H1 (cell line): ENCODE measurements around the gene WWP2. TPM values are rescaled to one million over a fixed set of nuclear protein-coding genes. Genes with fewer than 3 reads are reported as not detected.

ENCODE experiments used
- CTCF ChIA-PET: fragments of 300-600 bp; sonication (Branson Sonifier 250); formaldehyde crosslinking; loops from one replicate; lab custom pipeline; 2021; ENCODE audit not compliant: partially characterized antibody; lab: Charles Lee
- POLR2A ChIA-PET: fragments of 300-600 bp; sonication (Branson Sonifier 250); formaldehyde crosslinking; loops from one replicate; lab custom pipeline; 2021; ENCODE audit warnings: inconsistent platforms; ENCODE audit not compliant: partially characterized antibody; lab: Charles Lee
- DNase-seq, 2 experiments: peaks; one replicate each; pipeline versions ENCODE4 v3.0.0 to v3.0.0-alpha.2; 2010 to 2022; ENCODE audit warnings: low spot score in 2 of 2, low read depth in 1 of 2, mixed read lengths in 1 of 2
- FAIRE-seq: peaks from 2 replicates; lab custom pipeline; 2011; peaks lifted over from hg19 to GRCh38; lab: Jason Lieb, UNC
- H2AFZ ChIP-seq: 2 replicates; pipeline ENCODE4 v1.8.1; 2012; ENCODE audit warnings: low read length, inconsistent platforms
- H2AK5ac ChIP-seq: 2 replicates; pipeline ENCODE4 v1.6.1; 2013; ENCODE audit warnings: low read depth, low read length
- H2BK120ac ChIP-seq: replicated peaks from 2 replicates; pipeline ENCODE3; 2013; ENCODE audit warnings: low read depth, low read length, inconsistent platforms
- H2BK12ac ChIP-seq: 2 replicates; pipeline ENCODE4 v1.6.1; 2013; ENCODE audit warnings: low read depth, low read length
- H2BK15ac ChIP-seq: 2 replicates; pipeline ENCODE4 v1.6.1; 2013; ENCODE audit warnings: low read length
- H2BK20ac ChIP-seq: 2 replicates; pipeline ENCODE4 v1.6.1; 2013; ENCODE audit warnings: low read length
- H2BK5ac ChIP-seq: 2 replicates; pipeline ENCODE4 v1.6.1; 2013; ENCODE audit warnings: low read depth, low read length
- H3K14ac ChIP-seq: 2 replicates; pipeline ENCODE4 v1.6.1; 2013; ENCODE audit warnings: inconsistent platforms; ENCODE audit not compliant: insufficient read length
- H3K18ac ChIP-seq: 2 replicates; pipeline ENCODE4 v1.6.1; 2013; ENCODE audit warnings: low read length; ENCODE audit errors: extremely low read depth
- H3K23ac ChIP-seq: 2 replicates; pipeline ENCODE4 v1.6.1; 2013; ENCODE audit warnings: inconsistent platforms; ENCODE audit not compliant: insufficient read length
- H3K23me2 ChIP-seq: 2 replicates; pipeline ENCODE4 v1.6.1; 2013; ENCODE audit warnings: low read depth, low read length
- H3K27ac ChIP-seq: 2 replicates; pipeline ENCODE4 v1.6.1; 2011; ENCODE audit warnings: low read depth, low read length, inconsistent platforms
- H3K27me3 ChIP-seq, 4 experiments: replicated peaks in 1 of 4; 1 replicate in 1 of 4; 2 replicates in 3 of 4; pipeline versions ENCODE4 v1.6.1 to v1.8.1; 2011 to 2013; ENCODE audit warnings: low read length in 3 of 4, mild to moderate bottlenecking in 3 of 4, inconsistent platforms in 2 of 4, mixed read lengths in 2 of 4, moderate library complexity in 1 of 4; ENCODE audit not compliant: control insufficient read depth in 3 of 4, insufficient read depth in 3 of 4; ENCODE audit errors: extremely low read depth in 1 of 4
- H3K36me3 ChIP-seq, 4 experiments: 2 replicates each; pipeline versions ENCODE4 v1.6.1 to v1.8.1; 2011 to 2013; ENCODE audit warnings: mild to moderate bottlenecking in 4 of 4, low read length in 3 of 4, moderate library complexity in 2 of 4, control low read depth in 1 of 4, inconsistent platforms in 1 of 4; ENCODE audit not compliant: insufficient read depth in 4 of 4, control insufficient read depth in 2 of 4
- H3K4ac ChIP-seq: replicated peaks from 2 replicates; pipeline ENCODE3; 2013; ENCODE audit warnings: low read length, low read depth, mixed read lengths, inconsistent platforms; ENCODE audit not compliant: insufficient read length
- H3K4me1 ChIP-seq, 4 experiments: replicated peaks in 1 of 4; 1 replicate in 1 of 4; 2 replicates in 3 of 4; pipeline versions ENCODE4 v1.6.1 to v1.8.1; 2011 to 2013; ENCODE audit warnings: low read length in 3 of 4, inconsistent platforms in 2 of 4, mixed read lengths in 1 of 4; ENCODE audit not compliant: insufficient read depth in 4 of 4, control insufficient read depth in 3 of 4
- H3K4me2 ChIP-seq, 2 experiments: 2 replicates each; pipeline versions ENCODE4 v1.6.1 to v1.8.1; 2011 to 2013; ENCODE audit warnings: low read depth in 2 of 2, low read length in 2 of 2, control low read depth in 1 of 2, inconsistent platforms in 1 of 2, mild to moderate bottlenecking in 1 of 2; ENCODE audit not compliant: insufficient read depth in 1 of 2
- H3K4me3 ChIP-seq, 4 experiments: fragments of 200-600, 300-600 bp in 1 of 4; sonication (generic), shearing (Covaris generic), sonication (Bioruptor Twin) in 1 of 4; 2 replicates each; pipeline versions ENCODE4 v1.5.1 to v1.8.1; 2011 to 2016; ENCODE audit warnings: low read length in 4 of 4, low read depth in 3 of 4, control low read depth in 2 of 4, inconsistent platforms in 2 of 4, mild to moderate bottlenecking in 2 of 4, mixed read lengths in 1 of 4, moderate library complexity in 1 of 4; ENCODE audit not compliant: insufficient read depth in 2 of 4; ENCODE audit errors: extremely low read depth in 1 of 4
- H3K56ac ChIP-seq: replicated peaks from 2 replicates; pipeline ENCODE3; 2013; ENCODE audit warnings: low read depth, mild to moderate bottlenecking, mixed read lengths, low read length, inconsistent platforms; ENCODE audit not compliant: insufficient read length
- H3K79me1 ChIP-seq: 2 replicates; pipeline ENCODE4 v1.6.1; 2013; ENCODE audit warnings: low read depth, low read length, control low read depth
- H3K79me2 ChIP-seq, 2 experiments: 2 replicates each; pipeline versions ENCODE4 v1.6.1 to v1.8.1; 2012 to 2013; ENCODE audit warnings: low read length in 2 of 2, mild to moderate bottlenecking in 2 of 2, inconsistent platforms in 1 of 2; ENCODE audit not compliant: insufficient read depth in 2 of 2, control insufficient read depth in 1 of 2
- H3K9ac ChIP-seq, 4 experiments: replicated peaks in 1 of 4; 1 replicate in 1 of 4; 2 replicates in 3 of 4; pipeline versions ENCODE4 v1.6.1 to v1.8.1; 2011 to 2013; ENCODE audit warnings: low read depth in 3 of 4, low read length in 3 of 4, control low read depth in 2 of 4, mild to moderate bottlenecking in 2 of 4, moderate library complexity in 2 of 4, inconsistent platforms in 1 of 4; ENCODE audit errors: extremely low read depth in 1 of 4
- H3K9me3 ChIP-seq, 2 experiments: 2 replicates each; pipeline versions ENCODE4 v1.6.1 to v1.8.1; 2012 to 2013; ENCODE audit warnings: mild to moderate bottlenecking in 2 of 2, moderate library complexity in 2 of 2, control low read depth in 1 of 2, inconsistent platforms in 1 of 2, low read depth in 1 of 2, low read length in 1 of 2, mixed read lengths in 1 of 2; ENCODE audit not compliant: insufficient read depth in 2 of 2
- H4K20me1 ChIP-seq, 2 experiments: replicated peaks in 1 of 2; 2 replicates each; pipeline versions ENCODE3 to v1.8.1; 2011 to 2013; ENCODE audit warnings: inconsistent platforms in 2 of 2, low read length in 2 of 2, mild to moderate bottlenecking in 1 of 2; ENCODE audit not compliant: insufficient read depth in 2 of 2, control insufficient read depth in 1 of 2
- H4K5ac ChIP-seq: 2 replicates; pipeline ENCODE4 v1.6.1; 2013; ENCODE audit warnings: low read length, low read depth, mixed read lengths, inconsistent platforms; ENCODE audit not compliant: insufficient read length
- H4K8ac ChIP-seq: 2 replicates; pipeline ENCODE4 v1.8.0; 2013; ENCODE audit warnings: mild to moderate bottlenecking, moderate library complexity, low read length, inconsistent platforms; ENCODE audit not compliant: insufficient read depth; ENCODE audit errors: extremely low read depth
- H4K91ac ChIP-seq: replicated peaks from 2 replicates; pipeline ENCODE3; 2013; ENCODE audit warnings: low read length, mixed read lengths, inconsistent platforms; ENCODE audit not compliant: insufficient read length
- BCL11A ChIP-seq, 2 experiments: IDR thresholded peaks; one replicate each; pipeline ENCODE4 v1.6.1; 2011; ENCODE audit warnings: low read depth in 2 of 2, low read length in 2 of 2, mild to moderate bottlenecking in 2 of 2
- FOSL1 ChIP-seq: IDR thresholded peaks from 2 replicates; pipeline ENCODE4 v1.6.1; 2011; ENCODE audit warnings: mild to moderate bottlenecking, low read depth, low read length, moderate library complexity; ENCODE audit not compliant: insufficient read depth
- HDAC2 ChIP-seq, 2 experiments: fragments of 300-600 bp in 1 of 2; sonication (generic) in 1 of 2; IDR thresholded peaks; 2 replicates each; pipeline ENCODE4 v1.6.1; 2011 to 2012; ENCODE audit warnings: low read depth in 2 of 2, low read length in 2 of 2, mild to moderate bottlenecking in 2 of 2, moderate library complexity in 2 of 2, borderline replicate concordance in 1 of 2, inconsistent platforms in 1 of 2
- NANOG ChIP-seq: IDR thresholded peaks from 2 replicates; pipeline ENCODE4 v1.6.1; 2011; ENCODE audit warnings: low read length, low read depth, mild to moderate bottlenecking, inconsistent platforms; ENCODE audit not compliant: insufficient read depth, poor library complexity, severe bottlenecking
- WGBS, 2 experiments: shearing (Covaris generic) in 1 of 2; methylation state at CpG; one replicate each; pipeline versions ENCODE4 v1.1.6 to v1.1.7; 2013 to 2015; ENCODE audit warnings: low lambda C conversion rate in 2 of 2, mixed read lengths in 2 of 2, inconsistent platforms in 1 of 2, low coverage in 1 of 2, missing lambda C conversion rate in 1 of 2; ENCODE audit not compliant: insufficient replicate concordance in 2 of 2, insufficient coverage in 1 of 2, insufficient read length in 1 of 2; ENCODE audit errors: extremely low coverage in 1 of 2, missing lambda C conversion rate in 1 of 2; 5-methylcytosine and 5-hydroxymethylcytosine counted together
- polyA plus RNA-seq, 7 experiments: library from polyadenylated mRNA; depleted of rRNA in 3 of 7; stranded (reverse) in 5 of 7; unstranded in 2 of 7; fragments of >200 nt in 5 of 7; fragments of 200-250 nt in 2 of 7; gene quantifications; 1 replicate in 5 of 7; 2 replicates in 1 of 7; 4 replicates in 1 of 7; pipeline versions ENCODE4 v1.2.1 to v1.2.3, GENCODE V29; 2011 to 2013; ENCODE audit warnings: missing spikeins in 2 of 7, mixed read lengths in 2 of 7
- total RNA-seq: library from RNA; stranded (reverse); fragmentation: NEBNext Ultra II Directional; extraction: Animal tissue kit (Norgen Biotek cat#: 25700); gene quantifications from 2 replicates; pipeline ENCODE4 v1.2.1, GENCODE V29; 2021

Gene WWP2
- total and polyA plus RNA-seq, 2 of the 8 experiments (the other 6 are each of a cell fraction or from before 2014, with no cell fraction given), result 14.1 to 42.2 TPM

DNA sequence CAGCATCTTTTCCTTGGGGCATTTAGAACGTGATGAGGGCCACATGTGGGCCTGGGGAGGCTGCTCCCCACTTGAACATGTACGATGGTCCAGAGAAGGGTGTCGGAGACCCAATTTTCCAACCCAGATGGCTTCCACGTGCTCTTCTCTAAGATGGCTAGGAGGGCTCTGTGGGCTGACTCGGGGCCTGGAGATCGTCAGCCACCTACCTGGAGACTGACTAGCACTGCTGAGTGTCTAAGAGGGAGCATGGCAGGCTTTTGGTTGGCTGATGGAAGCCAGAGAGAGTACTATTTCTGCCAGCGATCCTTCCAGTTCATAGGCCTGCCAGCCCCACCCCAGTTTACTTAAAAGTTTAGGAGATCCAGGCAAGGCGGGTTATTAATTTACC lies 128.8 kb downstream of the WWP2 start:
- peak overlapping the region; percentile 61 for H2BK5ac ChIP-seq
- no peaks in the 10 kb centered on the region for H3K27me3 ChIP-seq
- peak overlapping the region; percentile 27 for H3K27ac ChIP-seq
- no peak overlapping the region for H2BK20ac ChIP-seq
- H3K4me2 ChIP-seq, result no peak overlapping the region
- H3K4ac ChIP-seq, result no peak overlapping the region
- no peak for DNase-seq
- ChIA-PET CTCF (interaction anchor here (0.7 to 2.6 kb wide), 3 partner anchors 11 to 94 kb away, joined by 3 to 7 read pairs (median 4); no protein-coding TSS in a partner anchor), POLR2A (no interaction called here)
- peak overlapping the region; percentile 62; the same call in 1 of the 2 replicates for H2BK12ac ChIP-seq
- H3K4me1 ChIP-seq, result peaks cover 0 to 3% (median 0%) of the 10 kb centered on the region in 4 experiments; a peak in 1 of 7 replicates
- no peak overlapping the region for H3K9ac ChIP-seq
- no peaks in the 10 kb centered on the region for H4K20me1 ChIP-seq
- H3K79me1 ChIP-seq, result no peaks in the 10 kb centered on the region
- no peak overlapping the region for H3K56ac ChIP-seq
- no peak overlapping the region for H3K4me3 ChIP-seq
- no peak overlapping the region for H3K18ac ChIP-seq
- H2BK15ac ChIP-seq, result no peak overlapping the region
- peak overlapping the region; percentile 39 for H4K91ac ChIP-seq
- 86% methylated on average over 8 of the region's 8 CpGs; no CpG with 5 or more reads in 1 of the 2 experiments for WGBS, 2 experiments
- no peak overlapping the region for H3K23ac ChIP-seq
- H4K8ac ChIP-seq, result peak overlapping the region; percentile 78; the same call in 1 of the 2 replicates
- 0 out of 2 replicates have a peak overlapping the region, but pooled peaks have one; percentile 75 for H2AK5ac ChIP-seq
- H4K5ac ChIP-seq, result no peak overlapping the region
- H3K9me3 ChIP-seq, result no peaks in the 10 kb centered on the region
- H3K23me2 ChIP-seq, result 0 out of 2 replicates have a peak, but pooled peaks cover 2% of the 10 kb centered on the region
- H3K36me3 ChIP-seq, result peaks cover 0 to 10% (median 0%) of the 10 kb centered on the region in 4 experiments; a peak in 3 of 8 replicates
- FAIRE-seq, result no peak
- no peak overlapping the region for H2AFZ ChIP-seq
- no peak overlapping the region for H2BK120ac ChIP-seq
- no peaks in the 10 kb centered on the region for H3K79me2 ChIP-seq
- no peak overlapping the region for H3K14ac ChIP-seq
- TF ChIP-seq HDAC2 (IDR thresholded peaks at IDR 0.05; ENCODE audit: borderline replicate concordance in 1 of 2, low read depth in 2 of 2, low read length in 2 of 2) (no peak), NANOG (no peak), BCL11A (IDR thresholded peaks at IDR 0.05; ENCODE audit: low read depth in 2 of 2, low read length in 2 of 2) (no peak), FOSL1 (no peak)
